Neural cell (in vitro differentiated cells): ENCODE measurements around the gene PAPOLA.

Experiments used
- CTCF ChIP-seq: fragments of 450-650 bp; IDR thresholded peaks from 2 replicates; pipeline ENCODE4 v1.5.1; 2014; ENCODE audit warnings: antibody characterized with exemption, mild to moderate bottlenecking, moderate library complexity; ENCODE audit not compliant: poor library complexity, severe bottlenecking
- EP300 ChIP-seq: fragments of 450-650 bp; conservative IDR thresholded peaks from 2 replicates; pipeline ENCODE4 v1.6.1; 2014; ENCODE audit warnings: antibody characterized with exemption, mild to moderate bottlenecking, moderate library complexity; ENCODE audit not compliant: poor library complexity, severe bottlenecking
- EZH2 ChIP-seq: fragments of 200-600, 300-800 bp; shearing (Covaris generic), sonication (generic); IDR thresholded peaks from 2 replicates; pipeline ENCODE4 v1.6.1; 2014; ENCODE audit warnings: antibody characterized with exemption, low read length, borderline replicate concordance, mild to moderate bottlenecking; ENCODE audit not compliant: insufficient read depth, poor library complexity, severe bottlenecking
- MXI1 ChIP-seq: fragments of 450-650 bp; conservative IDR thresholded peaks from 2 replicates; pipeline ENCODE4 v1.6.1; 2014; ENCODE audit warnings: antibody characterized with exemption, mild to moderate bottlenecking; ENCODE audit not compliant: poor library complexity, severe bottlenecking
- POLR2AphosphoS5 ChIP-seq: IDR thresholded peaks from 2 replicates; pipeline ENCODE4 v1.6.1; 2012
- REST ChIP-seq: IDR thresholded peaks from 2 replicates; pipeline ENCODE4 v1.6.1; 2012; ENCODE audit warnings: borderline replicate concordance
- SMC3 ChIP-seq: fragments of 450-650 bp; conservative IDR thresholded peaks from 2 replicates; pipeline ENCODE4 v1.6.1; 2014; ENCODE audit warnings: antibody characterized with exemption, mild to moderate bottlenecking, moderate library complexity; ENCODE audit not compliant: poor library complexity

- TF ChIP-seq EZH2 (no peak), CTCF (no peak), REST (no peak), POLR2AphosphoS5 (no peak), SMC3 (no peak), MXI1 (no peak), EP300 (no peak)
Measured at GRCh38 chr14:96494331-96494730, 7.9 kb upstream of the PAPOLA start.
